Stimulated activated CD8-positive, alpha-beta memory T cell treated with anti-CD3 and anti-CD28 coated beads, Interleukin-12 subunit alpha, Interleukin-12 subunit beta, amount 100 ng/mL, for 4 hours (primary cell): ENCODE measurements around the gene PSMG4.
"Not testable (repeated sequence)": the region's sequence is repeated elsewhere in the genome, so short reads cannot be mapped to it uniquely, and the experiment has no call there.

Source experiments
- DNase-seq: peaks from one replicate; pipeline ENCODE4 v3.0.0-alpha.2; 2020; ENCODE audit warnings: low read depth

The PSMG4 gene

GRCh38 chr6:3230256-3230882 lies 28.4 kb upstream of the PSMG4 start:
- DNase-seq, result no peak

- no peak for DNase-seq
Measured at GRCh38 chr6:3230900-3231246, 27.9 kb upstream of the PSMG4 start.

- no peak for DNase-seq
Measured at GRCh38 chr6:3231247-3232016, 27.3 kb upstream of the PSMG4 start.

GRCh38 chr6:3232017-3232945 lies 26.5 kb upstream of the PSMG4 start:
- no peak for DNase-seq

GRCh38 chr6:3233321-3233720 lies 25.4 kb upstream of the PSMG4 start:
- no peak for DNase-seq

- no peak for DNase-seq
Measured at GRCh38 chr6:3233904-3234303, 24.8 kb upstream of the PSMG4 start.

GRCh38 chr6:3235486-3235885 lies 23.3 kb upstream of the PSMG4 start:
- DNase-seq, result no peak

- DNase-seq, result no peak
Measured at GRCh38 chr6:3236005-3236404, 22.7 kb upstream of the PSMG4 start.

GRCh38 chr6:3237761-3238662 lies 20.7 kb upstream of the PSMG4 start:
- DNase-seq, result no peak

- no peak for DNase-seq
Measured at GRCh38 chr6:3239110-3239830, 19.5 kb upstream of the PSMG4 start.

- no peak for DNase-seq
Measured at GRCh38 chr6:3240595-3240994, 18.2 kb upstream of the PSMG4 start.

- not testable (repeated sequence) for DNase-seq
Measured at GRCh38 chr6:3241745-3242144, 17.0 kb upstream of the PSMG4 start.

- no peak for DNase-seq
Measured at GRCh38 chr6:3242768-3243167, 16.0 kb upstream of the PSMG4 start.

- DNase-seq, result no peak
Measured at GRCh38 chr6:3244003-3244831, 14.5 kb upstream of the PSMG4 start.

GRCh38 chr6:3244832-3245161 lies 13.9 kb upstream of the PSMG4 start:
- DNase-seq, result not testable (repeated sequence)

- no peak for DNase-seq
Measured at GRCh38 chr6:3245216-3245615, 13.5 kb upstream of the PSMG4 start.

GRCh38 chr6:3247255-3248146 lies 11.2 kb upstream of the PSMG4 start:
- DNase-seq, result no peak

GRCh38 chr6:3249821-3250220 lies 8.9 kb upstream of the PSMG4 start:
- DNase-seq, result no peak

GRCh38 chr6:3250231-3250675 lies 8.5 kb upstream of the PSMG4 start:
- no peak for DNase-seq
